ENCODE measurements around the gene LDLRAD1. TPM values are rescaled to one million over a fixed set of nuclear protein-coding genes. Genes with fewer than 3 reads are reported as not detected.
A peak's percentile ranks its signal among the peaks of the same experiment; 100 is the strongest.

The LDLRAD1 gene
- total RNA-seq, 4 donors from 2014 or later, result not detected

GRCh38 chr1:54018635-54019034 is 649 bp upstream of the LDLRAD1 start:
- no peak overlapping the region for H3K4me3 ChIP-seq (ENCODE audit: low read depth, poor library complexity, severe bottlenecking)
- DNase-seq (ENCODE audit: low spot score in 2 of 2), result no peak
- TF ChIP-seq POLR2A (IDR thresholded peaks at IDR 0.05), result no peak
- no peak for TF ChIP-seq CTCF (IDR thresholded peaks at IDR 0.05)
- 68 to 80% methylated on average over 5 of the region's 5 CpGs for WGBS, 2 donors
- intact Hi-C loops (cut with DNase I; ENCODE audit: low total_unique reads), result no loop called here

DNA sequence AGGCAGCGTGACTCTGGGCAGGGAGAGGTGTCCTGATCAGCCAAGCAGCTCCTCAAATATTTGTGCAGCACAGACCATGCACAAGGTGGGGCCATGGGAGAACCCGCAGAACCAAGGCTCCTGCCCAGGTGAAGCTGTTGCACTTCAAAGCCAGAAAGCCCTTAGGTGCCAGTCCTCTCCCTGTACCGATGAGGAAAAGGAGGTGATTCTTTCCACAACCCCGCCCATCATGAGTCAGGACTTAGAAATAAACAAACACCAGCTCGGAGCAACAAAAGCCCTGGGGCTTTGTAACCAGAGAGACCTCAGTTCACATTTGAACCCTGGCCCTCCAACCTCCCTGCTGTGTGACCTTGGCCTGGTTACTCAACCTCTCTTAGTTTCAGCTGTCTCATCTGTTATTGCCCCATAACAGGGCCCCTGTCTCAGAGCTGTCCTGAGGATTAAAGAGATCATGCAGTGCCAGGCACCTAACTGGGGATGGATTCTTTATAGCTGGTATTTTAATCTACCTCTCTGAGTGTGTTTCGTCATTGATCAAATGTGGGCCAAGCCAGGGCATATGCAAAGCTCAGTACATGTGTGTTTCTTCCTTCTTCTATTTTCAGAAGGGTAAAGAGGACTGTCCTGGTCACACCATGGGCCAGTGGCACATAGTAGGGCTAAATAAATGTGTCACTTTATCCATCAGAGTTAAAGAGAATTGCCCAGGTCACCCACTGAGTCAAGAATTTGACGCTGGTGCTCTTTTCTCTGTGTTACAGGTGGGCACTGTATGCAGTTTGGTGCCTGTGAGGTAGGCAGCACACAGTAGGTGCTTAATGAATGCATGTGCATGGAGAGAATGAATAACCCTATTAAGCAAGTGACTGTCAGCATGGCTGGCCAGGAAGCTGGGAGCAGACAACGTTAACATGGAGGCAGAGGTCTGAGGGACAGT is 1.4 kb downstream of the LDLRAD1 start:
- TF ChIP-seq CTCF (IDR thresholded peaks at IDR 0.05), result no peak
- WGBS, 2 donors, result 49 to 55% methylated on average over 8 of the region's 8 CpGs
- intact Hi-C loops (cut with DNase I; ENCODE audit: low total_unique reads), result no loop called here
- H3K4me3 ChIP-seq (ENCODE audit: low read depth, poor library complexity, severe bottlenecking), result no peak overlapping the region
- peak in 1 of 2 donors; percentile 68 for DNase-seq (ENCODE audit: low spot score in 2 of 2)

DNA sequence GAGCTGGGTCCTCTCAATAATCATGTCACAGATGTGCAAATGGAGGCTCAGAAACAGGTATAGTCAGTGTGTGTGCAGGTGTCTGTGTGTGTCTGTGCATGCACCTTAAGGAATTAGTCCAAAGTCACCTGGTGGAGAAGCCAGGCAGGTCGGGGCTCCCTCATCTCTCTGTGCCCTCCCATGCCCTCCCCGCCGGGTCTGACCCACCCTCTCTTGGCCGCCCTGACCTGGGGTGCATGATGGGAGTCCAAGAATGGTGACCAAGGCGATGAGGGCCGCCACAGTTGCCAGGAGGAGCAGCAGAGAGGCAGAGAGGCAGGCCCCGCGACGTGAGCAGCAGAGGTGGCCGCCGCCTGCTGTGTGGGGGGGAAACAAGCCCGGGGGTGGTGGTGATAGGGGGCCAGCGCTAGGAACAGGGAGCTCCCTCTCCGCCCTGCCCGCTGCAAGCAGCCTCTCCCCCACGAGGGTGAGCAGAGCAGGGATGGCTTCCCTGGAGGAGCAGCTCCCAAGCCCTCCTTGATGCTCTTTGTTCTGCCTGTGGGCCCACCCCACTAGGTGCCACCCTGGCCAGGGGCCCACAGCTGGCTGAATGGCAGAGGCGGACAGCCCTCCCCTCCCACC is 3.9 kb downstream of the LDLRAD1 start:
- intact Hi-C loops (cut with DNase I; ENCODE audit: low total_unique reads), result no loop called here
- DNase-seq (ENCODE audit: low spot score in 2 of 2), result no peak
- no peak overlapping the region for H3K4me3 ChIP-seq (ENCODE audit: low read depth, poor library complexity, severe bottlenecking)
- no peak for TF ChIP-seq CTCF (IDR thresholded peaks at IDR 0.05)
- no peak for TF ChIP-seq POLR2A (IDR thresholded peaks at IDR 0.05)
- 46 to 56% methylated on average over 13 to 16 of the region's 17 CpGs for WGBS, 2 donors

DNA sequence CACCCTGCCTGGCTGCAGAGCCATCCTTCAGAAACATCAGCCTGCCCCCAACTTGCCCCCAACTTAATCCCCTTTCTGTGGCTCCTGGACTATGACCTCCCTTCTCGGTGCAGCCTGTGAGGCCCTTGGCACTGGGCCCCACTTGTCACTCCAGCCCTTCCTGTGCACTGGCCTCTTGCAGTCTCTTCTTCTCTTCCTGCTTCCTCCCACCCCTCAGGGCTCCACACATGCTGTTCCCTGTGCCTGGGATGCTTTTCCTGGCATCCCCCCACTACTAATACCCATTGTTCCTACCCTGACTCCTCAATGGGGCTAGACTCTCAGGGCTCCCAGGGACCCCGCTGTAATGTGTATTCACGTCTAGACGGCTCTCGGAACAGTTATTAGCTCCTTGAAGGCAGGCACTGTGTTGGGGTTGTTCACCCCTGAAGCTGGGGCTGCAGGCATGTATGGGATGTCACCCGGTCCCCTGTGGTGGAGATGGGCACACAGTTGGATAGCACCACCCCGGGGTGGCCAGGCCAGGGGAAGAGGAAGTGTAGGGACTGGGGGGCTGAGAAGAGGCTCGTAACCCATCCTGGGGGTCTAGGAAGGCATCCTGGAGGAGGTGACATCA is 4.5 kb downstream of the LDLRAD1 start:
- WGBS, 2 donors, result 85 to 89% methylated on average over 8 of the region's 8 CpGs
- TF ChIP-seq CTCF (IDR thresholded peaks at IDR 0.05), result no peak
- no peak for TF ChIP-seq POLR2A (IDR thresholded peaks at IDR 0.05)
- H3K4me3 ChIP-seq (ENCODE audit: low read depth, poor library complexity, severe bottlenecking), result no peak overlapping the region
- intact Hi-C loops (cut with DNase I; ENCODE audit: low total_unique reads), result no loop called here
- no peak for DNase-seq (ENCODE audit: low spot score in 2 of 2)

DNA sequence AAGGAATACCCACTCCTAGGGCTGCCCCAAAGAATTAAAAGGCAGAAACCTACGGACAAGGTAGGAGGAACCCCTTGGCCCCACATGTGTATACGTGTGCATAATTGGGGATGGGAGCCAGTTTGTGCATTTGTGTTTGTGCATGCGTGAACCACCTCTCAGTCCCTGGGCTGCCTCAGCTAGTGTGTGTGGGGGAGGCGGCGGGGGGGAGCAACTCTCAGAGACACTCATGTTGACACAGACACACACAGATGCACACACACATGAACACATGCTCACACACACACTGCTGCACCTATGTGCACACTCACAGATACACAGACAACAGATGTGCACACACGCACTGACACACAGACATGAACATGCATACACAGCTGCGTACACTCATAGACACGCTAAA is 5.1 kb downstream of the LDLRAD1 start:
- H3K4me3 ChIP-seq (ENCODE audit: low read depth, poor library complexity, severe bottlenecking), result no peak overlapping the region
- no peak for DNase-seq (ENCODE audit: low spot score in 2 of 2)
- WGBS, 2 donors, result 80 to 90% methylated on average over 7 to 8 of the region's 8 CpGs
- no peak for TF ChIP-seq CTCF (IDR thresholded peaks at IDR 0.05)
- TF ChIP-seq POLR2A (IDR thresholded peaks at IDR 0.05), result no peak
- intact Hi-C loops (cut with DNase I; ENCODE audit: low total_unique reads), result no loop called here
